DOHH2 (cell line): ENCODE data around the gene PPP1R12A.

ENCODE experiments used
- EZH2phosphoT487 ChIP-seq: fragments of 200-600 bp; sonication (generic); IDR thresholded peaks from 2 replicates; pipeline ENCODE4 v1.6.1; 2017; ENCODE audit warnings: borderline replicate concordance, mild to moderate bottlenecking, antibody characterized with exemption, low read length, moderate library complexity, mixed read lengths
- TF ChIP-seq, protein P1 (sequence below): fragments of 200-600 bp; sonication (generic); IDR thresholded peaks from one replicate; pipeline ENCODE4 v1.5.1; 2014; ENCODE audit warnings: antibody characterized with exemption, mild to moderate bottlenecking, low read depth, low read length; ENCODE audit not compliant: poor library complexity, severe bottlenecking

DNA sequence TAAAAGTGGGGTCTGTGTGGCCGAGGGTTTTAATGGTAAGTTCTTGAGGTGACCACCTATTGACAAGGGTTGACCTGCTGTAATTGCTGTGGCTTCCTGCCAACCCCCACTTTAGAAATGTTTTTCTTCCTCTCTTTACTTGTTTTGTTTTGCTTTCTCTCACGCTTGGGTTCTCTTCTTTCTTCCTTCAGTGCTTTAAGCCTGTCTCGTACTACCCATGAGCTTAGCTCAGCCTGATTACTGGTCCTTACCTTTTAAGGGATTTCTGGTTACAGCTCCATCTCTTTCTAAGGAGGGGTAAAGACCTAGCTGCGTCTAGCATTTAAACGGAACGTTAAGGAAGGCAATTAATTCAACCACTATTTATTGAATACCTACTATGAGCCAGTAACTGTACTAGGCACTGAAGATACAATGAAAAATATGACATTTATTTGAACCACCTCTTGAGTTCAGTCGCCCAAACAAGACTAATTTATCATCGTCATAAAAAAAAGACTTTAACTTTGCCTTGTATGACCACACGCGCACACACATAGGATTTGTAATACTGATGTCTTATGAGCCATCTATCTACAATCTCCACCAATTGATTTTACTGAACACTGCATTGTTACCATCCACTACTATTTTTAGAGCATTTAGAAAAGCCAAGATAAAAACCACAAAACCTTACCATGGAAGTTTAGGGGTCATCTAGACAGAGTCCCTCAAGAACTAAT, 888 bp upstream of the PPP1R12A start:
- TF ChIP-seq, protein P1, sequence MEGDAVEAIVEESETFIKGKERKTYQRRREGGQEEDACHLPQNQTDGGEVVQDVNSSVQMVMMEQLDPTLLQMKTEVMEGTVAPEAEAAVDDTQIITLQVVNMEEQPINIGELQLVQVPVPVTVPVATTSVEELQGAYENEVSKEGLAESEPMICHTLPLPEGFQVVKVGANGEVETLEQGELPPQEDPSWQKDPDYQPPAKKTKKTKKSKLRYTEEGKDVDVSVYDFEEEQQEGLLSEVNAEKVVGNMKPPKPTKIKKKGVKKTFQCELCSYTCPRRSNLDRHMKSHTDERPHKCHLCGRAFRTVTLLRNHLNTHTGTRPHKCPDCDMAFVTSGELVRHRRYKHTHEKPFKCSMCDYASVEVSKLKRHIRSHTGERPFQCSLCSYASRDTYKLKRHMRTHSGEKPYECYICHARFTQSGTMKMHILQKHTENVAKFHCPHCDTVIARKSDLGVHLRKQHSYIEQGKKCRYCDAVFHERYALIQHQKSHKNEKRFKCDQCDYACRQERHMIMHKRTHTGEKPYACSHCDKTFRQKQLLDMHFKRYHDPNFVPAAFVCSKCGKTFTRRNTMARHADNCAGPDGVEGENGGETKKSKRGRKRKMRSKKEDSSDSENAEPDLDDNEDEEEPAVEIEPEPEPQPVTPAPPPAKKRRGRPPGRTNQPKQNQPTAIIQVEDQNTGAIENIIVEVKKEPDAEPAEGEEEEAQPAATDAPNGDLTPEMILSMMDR: no peak
- no peak for TF ChIP-seq EZH2phosphoT487
